HG03442 (cell line): Measurements from ENCODE around the gene ANKS1A.

ENCODE experiments used
- ATAC-seq: cut with Tn5 transposase; IDR thresholded peaks from one replicate; pipeline ENCODE4 v1.9.1; 2021; ENCODE audit warnings: mild to moderate bottlenecking, moderate library complexity; ENCODE audit not compliant: unreplicated experiment

The ANKS1A gene

DNA sequence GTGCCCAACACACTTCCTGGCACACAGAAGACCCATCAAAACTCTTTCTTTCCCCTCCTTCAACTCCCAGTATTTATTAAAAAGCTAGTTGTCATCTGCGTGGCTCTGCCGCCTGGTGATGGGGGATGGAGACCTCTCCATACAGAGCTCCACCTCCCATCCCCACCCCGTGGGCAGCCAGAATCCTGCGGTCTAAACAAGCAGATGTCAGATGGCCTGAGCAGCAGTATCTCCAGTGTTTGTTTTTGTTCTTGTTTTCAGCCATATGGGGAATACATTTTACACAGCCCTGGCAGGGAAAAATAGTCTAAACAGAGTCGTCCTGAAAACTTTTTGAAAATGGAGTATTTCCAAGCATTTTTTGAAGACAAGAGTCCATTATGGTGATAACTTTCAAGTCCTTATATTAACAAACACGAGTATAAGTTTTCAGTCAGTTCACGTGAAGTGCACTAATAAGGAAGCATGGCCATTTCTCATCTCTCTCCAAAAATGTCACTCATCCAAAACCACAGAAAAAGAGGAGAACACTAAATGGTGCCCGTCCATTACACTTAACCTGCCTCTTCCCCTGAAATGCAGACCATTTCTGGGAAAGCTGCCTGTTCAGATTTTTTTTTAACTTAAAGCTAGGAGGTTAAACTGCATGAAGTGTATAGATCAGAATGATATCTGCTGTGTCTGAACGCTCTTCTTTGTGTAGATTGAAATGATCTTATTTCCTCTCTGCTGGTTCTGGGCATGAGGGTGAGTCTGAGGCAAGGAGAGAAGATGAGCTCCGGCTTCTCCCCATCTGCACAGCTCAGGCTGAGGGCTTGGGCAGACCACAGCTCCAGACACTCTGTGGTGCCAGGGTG is 161.1 kb downstream of the ANKS1A start:
- ATAC-seq, result no peak

DNA sequence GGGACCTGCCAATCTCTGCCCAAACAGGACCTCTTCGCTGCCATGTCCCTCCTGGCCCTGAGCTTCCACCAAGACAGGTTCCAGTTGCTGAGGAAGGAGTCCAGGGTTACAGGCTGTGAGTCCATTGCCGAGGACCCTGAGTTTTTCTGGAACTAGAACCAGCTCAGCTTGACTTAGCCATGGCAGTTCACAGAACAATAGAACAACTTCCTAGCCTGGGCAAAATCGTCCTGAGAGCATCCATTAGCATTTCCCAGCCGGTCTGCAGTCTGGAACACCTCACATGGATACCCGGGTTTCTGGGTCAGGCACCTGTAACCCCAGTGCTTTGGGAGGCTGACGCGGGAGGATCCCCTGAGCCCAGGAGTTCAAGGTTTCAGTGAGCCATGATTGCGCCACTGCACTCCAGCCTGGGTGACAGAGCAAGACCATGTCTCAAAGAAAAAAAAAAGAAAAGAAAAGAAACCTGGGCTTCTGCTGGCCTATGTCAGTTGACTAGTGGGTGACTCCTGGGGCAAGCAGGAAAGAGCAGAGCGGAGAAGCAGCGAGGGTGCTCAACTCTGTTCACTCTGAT is 161.8 kb downstream of the ANKS1A start:
- ATAC-seq, result no peak

DNA sequence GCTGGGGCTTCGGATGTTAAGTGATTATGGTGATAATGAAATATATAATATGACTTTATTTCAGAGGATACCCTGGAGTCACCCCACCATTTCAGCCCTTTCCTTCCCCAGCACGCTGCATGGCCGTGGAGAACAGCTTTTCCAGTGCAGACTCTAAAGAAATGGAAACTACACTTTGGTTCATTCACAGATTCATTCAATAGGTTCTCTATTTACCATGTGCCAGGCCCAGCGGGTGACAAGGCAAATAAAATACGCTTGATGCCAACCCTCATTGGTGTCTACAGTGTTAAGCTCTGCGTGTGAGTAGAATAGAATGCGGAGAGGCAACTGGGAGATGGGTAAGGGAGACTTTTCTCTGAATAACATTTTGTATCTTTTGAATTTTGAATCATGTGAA is 162.3 kb downstream of the ANKS1A start:
- ATAC-seq, result no peak

DNA sequence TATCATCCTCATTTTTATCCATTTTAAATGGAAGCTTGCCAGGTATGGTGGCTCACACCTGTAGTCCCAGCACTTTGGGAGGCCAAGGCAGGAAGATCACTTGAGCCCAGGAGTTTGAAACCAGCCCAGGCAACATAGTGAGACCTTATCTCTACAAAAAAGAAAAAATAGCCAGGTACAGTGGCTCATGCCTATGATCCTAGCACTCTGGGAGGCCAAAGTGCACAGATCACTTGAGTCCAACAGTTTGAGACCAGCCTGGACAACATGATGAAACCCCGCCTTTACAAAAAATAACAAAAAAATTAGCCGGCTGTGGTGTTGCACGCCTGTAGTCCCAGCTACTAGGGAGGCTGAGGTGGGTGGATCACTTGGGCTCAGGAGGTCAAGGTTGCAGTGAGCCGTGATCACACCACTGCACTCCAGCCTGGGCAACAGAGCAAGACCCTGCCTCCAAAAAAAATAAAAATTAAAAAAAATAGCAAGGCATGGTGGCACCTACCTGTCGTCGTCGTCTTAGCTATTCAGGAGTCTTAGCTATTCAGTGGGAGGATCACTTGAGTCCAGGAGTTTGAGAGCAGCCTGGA is 163.0 kb downstream of the ANKS1A start:
- no peak for ATAC-seq

DNA sequence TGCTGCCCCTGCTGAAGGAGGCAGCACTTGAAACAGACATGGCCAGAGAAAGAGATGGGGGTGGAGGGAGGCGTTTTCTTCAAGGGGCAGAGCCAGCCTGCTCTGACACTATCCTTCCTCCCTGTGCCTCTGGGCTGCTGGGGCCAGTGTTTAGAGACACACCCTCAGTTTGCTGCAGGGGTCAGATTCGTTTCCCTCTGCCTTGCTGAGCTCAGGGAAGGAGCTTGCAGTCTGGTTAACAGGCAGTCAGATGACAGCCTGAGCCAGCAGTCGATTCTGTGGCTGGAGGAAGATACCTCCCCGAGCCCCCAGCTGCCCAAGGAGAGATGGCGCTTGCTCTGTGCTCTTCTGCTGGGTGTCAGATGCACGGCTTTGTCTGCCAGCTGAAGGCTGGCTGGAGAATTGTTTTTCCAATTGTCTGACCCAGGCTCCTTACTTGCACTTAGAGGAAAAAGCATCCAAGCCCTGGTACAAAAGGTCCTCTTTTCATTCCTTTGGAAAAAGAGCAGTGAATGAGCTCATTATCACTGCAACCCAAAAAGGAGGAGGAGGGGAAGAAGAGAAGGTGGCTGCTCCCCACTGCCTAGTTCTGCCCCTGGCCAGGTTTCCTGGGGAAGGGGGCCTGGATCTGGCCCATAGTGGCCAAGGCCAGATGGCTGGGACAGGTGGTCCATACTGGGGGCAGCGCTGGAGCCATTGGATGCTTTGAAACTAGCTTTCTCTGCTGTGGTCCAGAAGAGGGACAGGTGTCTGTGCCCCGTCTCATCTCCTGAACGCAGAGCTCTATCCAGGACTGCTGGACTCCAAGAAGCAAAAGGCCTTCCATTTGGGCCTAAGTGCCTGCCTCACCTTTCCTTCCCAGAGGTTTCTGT is 163.9 kb downstream of the ANKS1A start:
- no peak for ATAC-seq

DNA sequence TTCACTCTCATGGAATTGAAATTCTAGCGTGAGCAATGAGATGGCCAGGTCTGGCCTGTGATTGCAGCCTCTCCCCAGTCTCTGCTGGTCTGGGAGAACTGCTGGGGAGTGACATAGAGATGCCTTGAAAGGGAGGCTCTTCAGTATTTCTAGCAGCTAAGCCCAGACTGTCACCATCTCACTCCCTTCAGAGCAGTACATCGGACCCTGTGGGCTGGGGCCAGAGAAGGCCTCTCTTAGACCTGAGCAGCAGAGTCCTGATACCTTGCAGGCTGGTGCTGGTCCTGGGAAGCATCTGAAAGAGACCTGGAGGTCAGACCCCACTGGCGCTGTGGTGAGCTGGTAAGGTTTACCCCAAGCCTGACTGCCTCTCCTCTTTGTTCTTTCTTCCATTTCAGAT is 164.6 kb downstream of the ANKS1A start:
- ATAC-seq, result no peak

DNA sequence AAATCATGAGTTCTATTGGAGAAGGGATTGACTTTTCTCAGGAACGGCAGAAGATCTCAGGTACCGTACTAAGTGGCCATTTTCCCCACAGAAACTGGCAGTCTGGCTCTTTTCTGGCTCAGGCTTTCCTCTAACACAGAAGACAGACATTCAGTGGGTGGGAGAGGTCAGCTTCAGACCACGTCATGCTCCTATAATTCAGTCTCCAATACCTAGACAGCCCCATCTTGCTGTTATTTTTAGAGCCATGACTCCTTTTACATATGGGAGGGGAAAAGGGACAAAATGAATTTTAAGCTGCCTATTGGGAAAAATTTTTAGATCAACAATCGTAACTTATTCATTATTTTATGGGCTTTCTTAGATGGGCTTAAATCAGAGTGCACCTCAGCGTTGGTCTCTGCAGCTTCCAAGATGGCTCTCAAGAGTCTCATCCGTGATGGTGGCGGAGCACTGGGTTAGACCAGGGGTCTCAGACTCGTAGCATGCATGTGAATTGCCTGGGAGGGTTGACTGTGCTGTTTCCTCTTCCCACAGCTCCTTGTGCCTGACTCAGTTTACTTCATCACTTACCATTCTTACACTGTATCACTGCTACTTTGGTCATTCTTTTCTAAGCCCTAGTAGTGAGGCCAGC is 165.2 kb downstream of the ANKS1A start:
- no peak for ATAC-seq

DNA sequence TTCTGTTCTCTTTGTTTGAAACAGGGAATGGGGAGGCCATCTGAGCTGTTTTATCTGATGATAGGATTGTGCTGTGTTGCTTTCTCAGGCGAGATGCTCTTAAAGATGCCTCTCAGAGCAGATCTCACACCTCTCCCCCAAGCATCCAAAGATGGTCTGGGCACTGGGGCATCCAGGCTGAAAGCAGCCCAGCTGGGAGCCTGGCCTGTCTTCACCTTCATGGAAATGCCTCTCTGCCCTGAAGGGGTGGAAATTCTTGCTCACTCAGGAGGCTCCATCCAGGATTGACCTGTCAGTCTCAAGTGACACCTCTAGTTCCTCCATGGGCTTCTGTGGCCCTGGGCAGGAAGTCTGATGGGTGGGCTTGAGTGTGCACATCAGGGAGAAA is 165.7 kb downstream of the ANKS1A start:
- no peak for ATAC-seq

DNA sequence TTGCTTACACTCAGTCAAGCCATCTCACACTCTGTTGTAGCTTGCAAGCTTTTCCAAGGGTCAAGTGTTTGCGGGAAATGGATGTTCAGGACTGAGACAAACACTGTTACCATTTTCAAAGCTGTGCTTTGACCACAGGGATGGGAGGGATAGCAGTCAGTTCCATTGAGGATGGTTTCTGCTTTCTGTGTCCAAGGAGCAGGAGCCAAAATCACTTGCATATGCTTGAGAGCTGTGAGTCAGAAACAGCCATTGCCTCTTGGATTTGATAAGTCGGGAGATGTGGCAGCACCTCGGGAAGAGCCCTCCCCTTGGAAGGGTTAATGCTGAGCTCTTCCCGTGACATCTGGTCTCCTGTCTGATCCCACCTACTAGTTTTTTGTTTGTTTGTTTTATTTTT is 166.8 kb downstream of the ANKS1A start:
- ATAC-seq, result no peak

DNA sequence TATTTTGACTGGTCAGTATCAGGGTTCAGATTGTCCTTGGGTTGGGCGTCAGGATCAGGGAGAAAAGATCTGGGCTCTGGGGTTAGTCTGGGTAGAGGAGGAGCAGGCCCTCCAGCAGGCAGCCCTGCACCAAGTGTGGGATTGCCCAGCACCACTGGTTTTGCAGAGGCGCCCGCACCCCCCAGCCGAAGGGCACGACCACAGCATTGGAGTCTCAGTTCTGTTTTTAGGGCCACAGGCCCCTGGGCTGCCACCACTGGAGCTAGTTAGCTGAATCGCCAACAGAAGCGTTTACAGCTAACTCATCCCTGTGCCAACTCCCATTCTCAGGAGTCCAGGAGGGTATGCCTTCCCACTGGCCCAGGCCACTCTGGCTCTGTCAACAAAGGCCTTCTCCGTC is 167.9 kb downstream of the ANKS1A start:
- ATAC-seq, result no peak

DNA sequence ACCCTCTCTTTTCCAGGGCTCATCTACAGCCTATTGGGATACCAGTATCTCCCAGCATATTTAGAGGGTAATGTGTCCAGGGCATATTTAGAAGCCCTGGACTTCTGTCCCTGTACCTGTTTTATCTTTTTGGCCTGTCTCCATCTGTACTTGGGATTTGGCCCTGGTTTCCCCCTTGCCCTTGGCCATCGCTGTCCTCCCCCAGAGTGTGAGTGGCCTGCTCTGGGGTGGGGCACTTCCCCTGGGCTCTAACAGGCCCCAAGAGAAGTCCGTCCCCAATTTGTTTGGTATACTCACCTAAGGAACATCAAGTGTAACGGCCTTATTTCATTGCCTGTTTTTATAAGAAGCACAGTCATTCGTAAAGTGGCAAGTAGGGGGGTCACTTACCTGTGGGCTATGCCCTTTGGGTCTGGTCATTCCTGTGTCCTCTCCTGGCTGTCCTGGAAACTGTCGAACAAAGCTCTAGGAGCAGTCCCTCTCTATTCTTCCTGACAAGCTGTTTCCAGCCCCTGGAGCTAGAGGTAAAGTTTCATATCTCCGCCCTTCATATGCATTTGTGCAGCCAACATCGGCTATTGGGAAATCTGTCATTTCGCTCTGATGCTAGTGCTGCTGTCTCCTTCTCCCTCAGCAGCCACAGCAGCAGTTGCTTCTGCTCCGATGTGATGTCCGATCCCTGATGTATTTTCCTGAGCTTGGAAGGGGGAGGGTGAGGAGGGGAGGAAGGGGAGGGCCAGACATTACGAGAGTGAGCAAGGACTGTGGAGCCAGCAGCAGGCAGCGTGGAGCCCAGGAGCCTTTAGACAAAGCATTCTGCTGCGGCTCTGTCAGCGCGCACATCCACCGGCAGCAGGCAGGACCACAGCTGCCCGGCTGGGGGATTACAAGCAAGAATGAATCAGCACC is 168.6 kb downstream of the ANKS1A start:
- no peak for ATAC-seq

DNA sequence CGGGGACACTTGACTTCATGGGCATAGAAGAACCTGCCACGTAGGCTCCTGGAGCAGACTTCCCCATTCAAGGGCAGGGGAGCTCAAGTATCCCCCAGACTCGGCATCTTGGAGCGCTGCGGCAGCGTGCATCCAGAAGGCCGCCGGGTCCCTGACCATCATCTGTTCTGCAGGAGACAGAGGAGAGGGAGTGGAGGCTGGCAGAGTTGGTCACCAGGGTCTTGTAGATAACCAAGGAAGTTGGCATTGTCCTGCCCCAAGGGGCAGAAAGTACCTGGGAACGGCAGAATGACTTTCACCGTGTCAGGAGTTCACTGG is 169.3 kb downstream of the ANKS1A start:
- no peak for ATAC-seq

DNA sequence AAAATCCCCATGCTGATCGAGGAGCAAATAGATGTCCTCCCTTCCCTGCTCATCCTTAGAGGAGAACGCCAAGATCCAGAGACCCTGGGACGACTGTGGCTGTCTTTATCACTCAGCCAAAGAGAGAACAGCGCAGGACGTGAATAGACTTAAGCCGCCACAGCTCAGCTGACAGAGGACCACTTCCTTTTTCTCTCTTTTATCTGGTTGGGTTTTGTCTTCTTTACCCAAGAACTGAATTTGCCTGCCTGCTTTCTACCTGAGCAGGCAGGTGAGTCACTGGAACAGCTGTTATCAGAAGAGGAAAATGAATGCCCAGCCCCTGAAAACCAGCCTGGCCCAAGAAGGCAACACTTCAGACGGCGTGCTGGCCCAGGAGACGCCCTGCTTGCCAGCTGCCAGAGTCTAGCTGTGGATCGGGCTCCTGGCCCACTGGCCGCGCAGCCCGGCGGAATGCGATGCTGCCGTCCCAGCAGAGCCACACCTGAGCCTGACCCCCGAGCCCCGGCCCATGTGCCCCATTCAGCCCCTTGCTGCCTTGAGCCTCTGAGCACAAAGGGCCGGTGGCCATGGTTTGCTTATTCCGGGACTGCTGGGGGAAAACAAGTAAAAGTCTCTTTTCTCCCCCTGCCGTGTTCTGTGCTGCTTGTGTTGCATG is 169.9 kb downstream of the ANKS1A start:
- ATAC-seq, result no peak

DNA sequence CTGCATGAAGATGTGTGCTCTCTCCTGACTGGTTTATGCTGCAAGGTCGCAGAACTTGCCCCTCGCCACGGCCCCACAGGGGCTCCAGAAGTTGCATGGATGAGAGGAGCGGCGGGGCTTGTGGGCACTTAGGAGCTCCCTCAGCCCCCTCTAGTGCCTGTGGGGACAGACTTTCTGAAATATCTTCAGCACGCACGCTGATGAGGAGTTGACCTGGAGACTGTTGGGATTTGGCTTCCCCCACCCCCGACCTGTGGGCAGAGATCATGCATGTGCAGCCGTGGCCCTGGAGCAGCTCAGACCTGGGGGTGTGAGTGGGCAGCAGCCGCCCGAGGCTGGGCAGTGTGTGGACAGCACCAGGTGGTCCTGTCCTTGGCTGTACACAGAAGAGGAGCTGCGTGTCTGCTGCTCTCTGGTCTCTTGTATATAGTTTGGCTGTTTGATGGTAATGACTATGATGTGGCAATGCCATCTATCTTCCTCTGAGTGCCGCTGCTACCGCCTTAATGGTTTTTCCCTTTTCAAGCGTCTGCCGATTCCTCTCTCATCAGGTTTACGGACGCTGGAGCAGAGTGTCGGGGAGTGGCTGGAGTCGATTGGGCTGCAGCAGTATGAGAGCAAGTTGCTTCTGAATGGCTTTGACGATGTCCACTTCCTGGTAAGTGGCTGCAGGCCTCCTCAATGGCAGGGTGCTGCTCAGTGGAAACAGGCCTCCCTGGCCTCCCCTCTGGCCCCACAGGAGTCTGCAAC is 170.7 kb downstream of the ANKS1A start:
- no peak for ATAC-seq

DNA sequence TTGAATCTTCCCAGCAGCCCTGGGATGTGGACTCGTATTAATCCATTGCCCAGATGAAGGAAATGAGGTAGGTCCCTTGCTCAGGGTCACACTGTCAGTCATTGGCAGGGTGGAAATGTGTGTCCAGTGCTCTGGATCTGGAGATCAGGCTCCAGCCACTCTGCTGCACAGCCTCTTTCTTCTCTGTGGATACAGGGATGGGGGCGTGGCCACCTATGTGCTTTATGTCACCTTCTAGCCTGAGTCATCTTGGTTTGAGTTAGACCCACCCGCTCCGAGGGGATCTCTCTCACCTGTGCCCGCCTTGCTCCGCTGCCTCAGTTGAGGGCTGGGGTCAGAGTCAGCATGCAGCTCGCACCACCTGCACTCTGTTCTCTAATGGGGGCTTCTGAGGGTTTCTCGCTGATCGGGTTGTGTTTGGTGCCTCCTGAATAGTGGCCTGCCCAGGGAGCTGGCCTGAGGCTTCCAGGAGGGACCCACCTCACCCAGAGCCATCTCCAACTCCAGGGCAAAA is 172.1 kb downstream of the ANKS1A start:
- ATAC-seq, result no peak

DNA sequence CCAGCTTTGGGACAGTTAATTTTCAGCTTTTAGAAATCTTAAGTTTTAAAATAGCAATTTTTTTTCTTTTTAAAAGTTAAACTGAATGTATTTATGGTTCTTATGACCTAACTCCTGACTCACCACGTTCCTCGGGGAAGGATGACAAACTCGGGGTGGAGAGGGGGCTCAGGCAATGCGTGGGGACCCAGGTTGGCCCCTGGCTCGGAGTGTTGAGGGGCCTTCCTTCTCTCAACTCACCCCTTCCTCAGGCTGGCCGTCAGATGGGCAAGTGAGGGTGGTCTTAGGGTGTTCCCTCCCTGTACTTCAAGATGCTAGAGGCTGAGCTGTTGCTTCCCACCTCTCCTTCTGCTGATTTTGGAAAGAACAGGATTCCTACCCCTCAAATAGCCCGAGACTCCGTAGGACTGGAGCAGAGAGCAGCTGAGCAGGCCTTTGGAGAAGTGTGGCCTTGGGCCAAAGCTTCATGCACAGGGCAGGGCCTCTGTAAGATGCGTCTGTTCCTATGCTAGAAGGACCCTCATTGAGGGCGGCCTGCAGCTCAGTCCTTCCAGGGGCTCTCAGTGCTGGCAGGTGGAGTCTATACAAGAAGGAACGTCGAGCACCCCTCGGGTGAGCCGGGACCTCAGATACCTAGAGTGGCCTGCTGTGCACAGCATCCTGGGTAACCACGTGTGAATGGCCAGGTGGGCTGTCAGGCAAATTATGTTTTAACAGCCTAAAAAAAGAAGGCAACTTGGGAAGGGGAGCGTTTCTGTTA is 172.8 kb downstream of the ANKS1A start:
- ATAC-seq, result no peak

DNA sequence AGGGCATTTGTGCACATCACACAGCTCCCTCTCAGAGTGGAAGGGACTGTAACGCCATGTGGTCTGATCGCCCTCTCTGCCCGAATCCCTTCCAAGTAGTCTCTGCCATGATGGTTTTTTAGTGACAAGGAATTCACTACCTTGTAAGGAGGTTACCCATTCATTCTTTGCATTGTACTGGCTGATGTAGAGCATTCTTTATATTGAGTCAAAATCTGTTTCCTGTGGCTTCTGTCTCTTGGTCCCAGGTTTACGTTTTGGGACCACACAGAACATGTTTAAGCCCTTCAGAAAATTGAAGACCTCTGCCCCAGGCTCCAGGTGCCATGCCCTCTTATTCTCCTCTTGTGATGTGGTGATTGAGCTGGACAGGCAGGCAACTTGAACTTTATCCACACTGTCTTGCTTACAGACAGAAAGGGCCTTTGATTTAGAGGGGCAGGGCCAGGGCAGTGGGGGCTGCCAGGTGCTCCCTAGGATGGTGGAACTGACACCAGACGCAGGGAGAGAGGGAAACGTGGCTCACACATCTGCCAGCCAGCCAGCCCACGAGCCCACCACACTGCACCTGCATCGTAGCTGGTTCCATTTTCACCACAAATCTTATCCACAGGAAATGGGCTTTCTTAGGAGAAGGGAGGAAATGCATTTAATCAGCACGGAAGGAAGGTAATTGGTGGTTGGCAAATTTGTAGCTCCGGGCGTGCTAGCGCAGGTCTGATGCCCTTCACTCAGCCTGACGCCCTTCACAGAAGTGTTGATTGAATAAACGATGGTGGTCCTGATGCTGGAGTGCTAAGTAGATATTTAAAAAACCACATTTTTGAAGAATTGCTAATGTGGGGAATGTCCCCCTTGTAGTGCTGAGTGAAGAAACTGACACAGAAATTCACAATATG is 173.9 kb downstream of the ANKS1A start:
- ATAC-seq, result no peak
